HEK293 (cell line): ENCODE measurements around the gene RBM19.

Source experiments
- CTCF ChIA-PET: fragments of 350-600 bp; formaldehyde crosslinking; extraction: SDS; loops from one replicate; lab custom pipeline; 2021; ENCODE audit warnings: antibody characterized with exemption; lab: Yijun Ruan, JAX
- POLR2A ChIA-PET: fragments of 300-600 bp; formaldehyde crosslinking; extraction: SDS; loops from one replicate; lab custom pipeline; 2020; ENCODE audit warnings: antibody characterized with exemption, inconsistent platforms; lab: Yijun Ruan, JAX
- H3K27ac ChIP-seq: fragments of 200-500 bp; sonication (Bioruptor generic); 2 replicates; pipeline ENCODE4 v1.5.1; 2014; ENCODE audit warnings: low read depth, low read length, control low read depth, inconsistent platforms; ENCODE audit errors: extremely low read depth
- H3K36me3 ChIP-seq, 2 experiments: fragments of 200-500 bp in 1 of 2; sonication (Bioruptor generic) in 1 of 2; 1 replicate in 1 of 2; 2 replicates in 1 of 2; pipeline ENCODE4 v1.5.1; 2014 to 2017; ENCODE audit warnings: inconsistent platforms in 2 of 2, low read length in 2 of 2; ENCODE audit not compliant: control insufficient read depth in 2 of 2, insufficient read depth in 1 of 2
- H3K4me1 ChIP-seq: fragments of 200-500 bp; sonication (Bioruptor generic); 2 replicates; pipeline ENCODE4 v1.5.1; 2014; ENCODE audit warnings: mild to moderate bottlenecking, low read length, inconsistent platforms; ENCODE audit not compliant: control insufficient read depth, insufficient read depth
- H3K4me3 ChIP-seq: 2 replicates; pipeline ENCODE4 v1.5.1; 2011; ENCODE audit warnings: low read depth, mild to moderate bottlenecking, control low read depth, low read length, moderate library complexity
- H3K9me3 ChIP-seq: fragments of 200-500 bp; sonication (Bioruptor generic); 2 replicates; pipeline ENCODE4 v1.5.1; 2014; ENCODE audit warnings: low read depth, low read length, inconsistent platforms; ENCODE audit not compliant: control insufficient read depth, insufficient read depth
- SCRT1 ChIP-seq: fragments of 450-650 bp; formaldehyde crosslinking; IDR thresholded peaks from 2 replicates; pipeline ENCODE4 v1.5.1; 2016; ENCODE audit warnings: missing biosample characterization, missing genetic modification characterization, borderline replicate concordance
- ZBTB7A ChIP-seq: fragments of 450-650 bp; formaldehyde crosslinking; IDR thresholded peaks from 2 replicates; pipeline ENCODE4 v1.5.1; 2016; ENCODE audit warnings: low read depth, missing biosample characterization, missing genetic modification characterization
- ZNF138 ChIP-seq: fragments of 450-650 bp; formaldehyde crosslinking; IDR thresholded peaks from 2 replicates; pipeline ENCODE4 v1.5.1; 2016; ENCODE audit warnings: missing biosample characterization, missing genetic modification characterization, borderline replicate concordance
- ZNF155 ChIP-seq: fragments of 450-650 bp; formaldehyde crosslinking; IDR thresholded peaks from 2 replicates; pipeline ENCODE4 v1.5.1; 2016; ENCODE audit warnings: missing biosample characterization, missing genetic modification characterization
- ZNF202 ChIP-seq: fragments of 450-650 bp; formaldehyde crosslinking; IDR thresholded peaks from 2 replicates; pipeline ENCODE4 v1.5.1; 2016; ENCODE audit warnings: missing biosample characterization, missing genetic modification characterization, borderline replicate concordance
- ZNF292 ChIP-seq: fragments of 450-650 bp; formaldehyde crosslinking; IDR thresholded peaks from 2 replicates; pipeline ENCODE4 v1.5.1; 2016; ENCODE audit warnings: low read depth, missing biosample characterization, missing genetic modification characterization, borderline replicate concordance
- ZNF350 ChIP-seq: fragments of 450-650 bp; formaldehyde crosslinking; IDR thresholded peaks from 2 replicates; pipeline ENCODE4 v1.5.0; 2017; ENCODE audit warnings: missing biosample characterization, mild to moderate bottlenecking, missing genetic modification characterization
- ZNF623 ChIP-seq: fragments of 450-650 bp; formaldehyde crosslinking; IDR thresholded peaks from 2 replicates; pipeline ENCODE4 v1.5.1; 2016; ENCODE audit warnings: missing biosample characterization, missing genetic modification characterization
- ZNF658 ChIP-seq: fragments of 450-650 bp; formaldehyde crosslinking; IDR thresholded peaks from 2 replicates; pipeline ENCODE4; 2016; ENCODE audit warnings: missing biosample characterization, missing genetic modification characterization
- ZNF785 ChIP-seq: fragments of 450-650 bp; formaldehyde crosslinking; IDR thresholded peaks from 2 replicates; pipeline ENCODE4 v1.5.1; 2016; ENCODE audit warnings: missing biosample characterization, missing genetic modification characterization
- TF ChIP-seq, protein P1 (sequence below): fragments of 450-650 bp; formaldehyde crosslinking; IDR thresholded peaks from 2 replicates; pipeline ENCODE4 v1.5.1; 2016; ENCODE audit warnings: missing biosample characterization, missing genetic modification characterization, borderline replicate concordance

Gene RBM19

DNA sequence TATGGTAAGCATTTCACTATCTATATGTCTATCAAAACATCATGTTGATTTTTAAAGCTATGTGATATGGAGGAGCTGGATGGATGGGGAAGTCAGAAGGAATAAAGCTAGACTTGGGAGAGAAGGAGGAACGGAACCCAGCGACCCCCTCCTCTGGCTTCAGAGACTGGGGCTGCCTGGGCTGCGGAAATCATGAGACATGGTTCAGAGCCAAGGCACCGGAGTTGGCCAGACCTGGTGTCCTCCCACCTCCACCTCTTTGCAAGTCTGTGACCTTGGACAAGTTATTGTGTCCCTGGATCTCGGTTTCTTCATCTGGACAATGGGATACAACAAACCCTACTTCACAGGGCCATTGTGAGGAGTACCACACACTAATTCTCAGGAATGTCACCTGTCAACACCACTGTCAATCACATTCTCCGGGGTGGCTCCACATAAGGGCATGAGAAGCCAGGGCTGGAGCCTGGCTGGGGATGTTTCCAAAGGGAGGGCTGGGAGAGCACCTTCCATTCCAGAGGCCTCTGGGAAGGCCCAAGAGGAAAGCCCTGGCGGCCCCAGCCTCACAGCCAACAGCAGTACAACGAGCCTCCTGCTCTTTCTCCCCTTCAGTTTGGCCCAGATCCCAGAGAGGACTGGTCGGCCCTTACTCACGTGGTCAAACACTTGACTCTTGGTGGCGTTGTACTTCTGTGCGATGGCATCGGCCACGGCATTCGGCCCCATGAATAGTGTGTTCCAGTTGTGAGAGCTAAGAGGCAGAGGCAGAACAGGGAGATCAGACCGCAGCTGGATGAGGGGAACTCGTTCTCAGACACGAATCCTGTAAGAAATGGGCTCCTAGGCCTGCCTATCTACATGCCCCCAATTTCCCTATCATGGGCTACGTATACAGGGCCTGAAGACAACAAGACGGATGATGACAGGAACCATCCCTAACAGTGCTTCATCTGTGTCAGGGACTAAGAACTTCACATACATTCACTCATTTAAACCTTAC is 20.7 kb downstream of the RBM19 start:
- TF ChIP-seq ZNF138 (tag by site-specific recombination) (no peak), ZNF658 (tag by site-specific recombination) (no peak), ZNF785 (tag by site-specific recombination) (no peak), ZNF350 (tag by site-specific recombination) (no peak), SCRT1 (tag by site-specific recombination) (no peak), ZBTB7A (tag by site-specific recombination) (no peak)
- TF ChIP-seq, all 188 proteins: peak for 0
- POLR2A ChIA-PET = no interaction called here
- H3K4me1 ChIP-seq = no peaks in the 10 kb centered on the region
- CTCF ChIA-PET = no interaction called here
- H3K4me3 ChIP-seq = no peak overlapping the region
- H3K9me3 ChIP-seq = no peaks in the 10 kb centered on the region
- H3K27ac ChIP-seq = no peak overlapping the region
- peaks cover 0 to 79% of the 10 kb centered on the region in 2 experiments; a peak in 2 of 3 replicates for H3K36me3 ChIP-seq

GRCh38 chr12:113942209-113942608 is 23.9 kb downstream of the RBM19 start:
- no peaks in the 10 kb centered on the region for H3K4me1 ChIP-seq
- CTCF ChIA-PET = interaction anchor here (1.8 kb wide), 1 partner anchor 13 kb away, joined by 4 read pairs; no protein-coding TSS in a partner anchor
- H3K9me3 ChIP-seq = no peaks in the 10 kb centered on the region
- TF ChIP-seq, protein P1, sequence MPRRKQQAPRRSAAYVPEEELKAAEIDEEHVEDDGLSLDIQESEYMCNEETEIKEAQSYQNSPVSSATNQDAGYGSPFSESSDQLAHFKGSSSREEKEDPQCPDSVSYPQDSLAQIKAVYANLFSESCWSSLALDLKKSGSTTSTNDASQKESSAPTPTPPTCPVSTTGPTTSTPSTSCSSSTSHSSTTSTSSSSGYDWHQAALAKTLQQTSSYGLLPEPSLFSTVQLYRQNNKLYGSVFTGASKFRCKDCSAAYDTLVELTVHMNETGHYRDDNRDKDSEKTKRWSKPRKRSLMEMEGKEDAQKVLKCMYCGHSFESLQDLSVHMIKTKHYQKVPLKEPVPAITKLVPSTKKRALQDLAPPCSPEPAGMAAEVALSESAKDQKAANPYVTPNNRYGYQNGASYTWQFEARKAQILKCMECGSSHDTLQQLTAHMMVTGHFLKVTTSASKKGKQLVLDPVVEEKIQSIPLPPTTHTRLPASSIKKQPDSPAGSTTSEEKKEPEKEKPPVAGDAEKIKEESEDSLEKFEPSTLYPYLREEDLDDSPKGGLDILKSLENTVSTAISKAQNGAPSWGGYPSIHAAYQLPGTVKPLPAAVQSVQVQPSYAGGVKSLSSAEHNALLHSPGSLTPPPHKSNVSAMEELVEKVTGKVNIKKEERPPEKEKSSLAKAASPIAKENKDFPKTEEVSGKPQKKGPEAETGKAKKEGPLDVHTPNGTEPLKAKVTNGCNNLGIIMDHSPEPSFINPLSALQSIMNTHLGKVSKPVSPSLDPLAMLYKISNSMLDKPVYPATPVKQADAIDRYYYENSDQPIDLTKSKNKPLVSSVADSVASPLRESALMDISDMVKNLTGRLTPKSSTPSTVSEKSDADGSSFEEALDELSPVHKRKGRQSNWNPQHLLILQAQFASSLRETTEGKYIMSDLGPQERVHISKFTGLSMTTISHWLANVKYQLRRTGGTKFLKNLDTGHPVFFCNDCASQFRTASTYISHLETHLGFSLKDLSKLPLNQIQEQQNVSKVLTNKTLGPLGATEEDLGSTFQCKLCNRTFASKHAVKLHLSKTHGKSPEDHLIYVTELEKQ (tag by site-specific recombination) = no peak
- TF ChIP-seq ZNF155 (tag by site-specific recombination) = no peak
- no peak for TF ChIP-seq ZNF202 (tag by site-specific recombination)
- TF ChIP-seq ZNF292 (tag by site-specific recombination) = no peak
- POLR2A ChIA-PET = no interaction called here
- H3K36me3 ChIP-seq = peaks cover 0 to 77% of the 10 kb centered on the region in 2 experiments; a peak in 2 of 3 replicates
- no peak overlapping the region for H3K27ac ChIP-seq
- H3K4me3 ChIP-seq = no peak overlapping the region

GRCh38 chr12:113941208-113941486 is 25.0 kb downstream of the RBM19 start:
- no peak overlapping the region for H3K4me3 ChIP-seq
- H3K4me1 ChIP-seq = no peaks in the 10 kb centered on the region
- POLR2A ChIA-PET = no interaction called here
- H3K9me3 ChIP-seq = no peaks in the 10 kb centered on the region
- peaks cover 0 to 73% of the 10 kb centered on the region in 2 experiments; a peak in 2 of 3 replicates for H3K36me3 ChIP-seq
- no peak overlapping the region for H3K27ac ChIP-seq
- TF ChIP-seq ZNF623 (tag by site-specific recombination) = no peak
- TF ChIP-seq, all 188 proteins: peak for 0
- CTCF ChIA-PET = interaction anchor here (0.7 to 1.8 kb wide), 2 partner anchors 14 to 663 kb away, joined by 4 read pairs; no protein-coding TSS in a partner anchor
